ENCODE data around the gene DTL.

DTL gene

GRCh38 chr1:212039622-212040021 lies 4.1 kb downstream of the DTL start:
- no peak for DNase-seq

DNA sequence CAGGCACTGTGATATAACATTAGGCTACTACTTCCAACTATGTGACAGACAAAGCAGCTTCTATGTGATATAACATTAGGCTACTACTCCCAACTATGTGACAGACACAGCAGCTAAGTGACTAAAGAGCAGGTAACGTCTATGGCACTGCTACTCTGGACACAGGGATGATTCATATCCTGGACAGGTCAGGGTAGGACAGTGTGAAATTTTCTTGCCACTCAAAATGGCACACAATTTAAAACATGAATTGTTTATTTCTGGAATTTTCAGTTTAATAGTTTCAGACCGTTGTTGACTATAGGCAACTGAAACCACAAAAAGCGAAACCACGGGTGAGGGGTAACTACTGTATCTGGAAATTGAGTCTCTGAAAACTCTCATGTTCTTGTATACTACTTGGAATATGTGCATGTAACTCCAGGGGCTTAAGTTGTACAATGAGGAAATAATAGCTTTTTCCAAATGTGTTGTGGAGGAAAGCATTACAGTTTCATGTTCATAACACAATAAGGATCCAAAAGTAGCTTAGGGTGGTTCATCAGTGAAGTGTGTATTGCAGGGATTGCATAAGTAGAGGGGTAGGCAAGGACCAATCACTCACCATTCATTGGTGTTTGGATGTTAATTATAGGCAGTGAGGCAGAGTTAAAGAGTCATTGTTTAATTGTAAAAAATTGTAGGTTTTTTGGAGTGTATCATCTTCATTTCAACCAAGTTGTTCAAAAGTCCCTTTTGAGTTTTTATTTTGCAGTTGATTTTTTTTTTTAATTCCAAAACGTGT lies 5.3 kb downstream of the DTL start:
- no peak for DNase-seq

DNA sequence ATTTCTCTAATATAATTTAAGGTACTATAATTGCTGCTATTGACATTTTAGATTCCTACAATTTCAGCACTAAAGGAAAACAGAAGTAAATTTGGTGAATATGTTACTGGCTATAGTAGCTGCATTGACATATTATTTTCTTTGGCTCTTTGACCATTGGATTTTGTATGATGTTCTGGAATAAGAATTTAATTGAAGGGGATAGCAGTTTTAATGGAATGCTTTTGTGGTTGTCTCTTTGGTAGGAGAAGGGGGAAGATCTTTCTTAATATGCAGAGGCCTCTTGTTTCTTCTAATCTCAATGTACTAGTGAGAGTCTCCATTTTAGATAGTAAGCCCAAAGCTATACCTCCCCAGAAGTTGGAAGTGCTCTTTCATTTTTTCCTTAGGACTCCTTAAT lies 6.9 kb downstream of the DTL start:
- DNase-seq = no peak

DNA sequence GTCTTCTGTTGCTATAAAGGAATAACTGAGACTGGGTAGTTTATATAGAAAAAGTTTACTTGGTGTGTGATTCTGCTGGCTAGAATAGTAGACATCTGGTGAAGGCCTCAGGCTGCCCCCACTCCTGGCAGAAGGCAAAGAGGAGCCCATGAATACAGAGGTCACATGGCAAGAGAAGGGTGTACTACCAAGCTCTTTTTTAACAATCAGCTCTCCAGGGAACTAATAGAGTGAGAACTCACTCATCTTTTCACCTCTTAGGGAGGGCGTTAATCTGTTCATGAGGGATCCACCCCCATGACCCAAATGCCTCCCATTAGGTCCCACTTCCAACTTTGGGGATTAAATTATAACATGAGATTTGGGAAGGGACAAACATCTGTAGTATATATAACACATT lies 9.3 kb downstream of the DTL start:
- no peak for DNase-seq

DNA sequence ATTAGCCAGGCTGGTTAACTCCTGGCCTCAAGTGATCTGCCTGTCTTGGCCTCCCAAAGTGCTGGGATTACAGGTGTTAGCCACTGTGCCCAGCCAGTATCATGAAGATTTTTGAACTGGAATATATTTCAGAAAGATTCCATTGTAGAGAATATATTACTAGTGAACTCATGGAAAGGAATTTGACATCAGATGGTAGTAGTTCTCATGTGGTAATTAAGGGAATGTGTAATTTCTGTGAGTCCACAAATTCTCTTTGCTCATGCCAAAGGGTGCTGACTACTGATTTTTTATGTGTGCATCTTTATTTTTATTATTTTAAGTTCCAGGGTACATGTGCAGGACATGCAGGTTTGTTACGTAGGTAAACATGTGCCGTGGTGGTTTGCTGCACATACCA lies 10.4 kb downstream of the DTL start:
- DNase-seq = no peak

GRCh38 chr1:212053993-212054392 lies 18.4 kb downstream of the DTL start:
- no peak for DNase-seq

DNA sequence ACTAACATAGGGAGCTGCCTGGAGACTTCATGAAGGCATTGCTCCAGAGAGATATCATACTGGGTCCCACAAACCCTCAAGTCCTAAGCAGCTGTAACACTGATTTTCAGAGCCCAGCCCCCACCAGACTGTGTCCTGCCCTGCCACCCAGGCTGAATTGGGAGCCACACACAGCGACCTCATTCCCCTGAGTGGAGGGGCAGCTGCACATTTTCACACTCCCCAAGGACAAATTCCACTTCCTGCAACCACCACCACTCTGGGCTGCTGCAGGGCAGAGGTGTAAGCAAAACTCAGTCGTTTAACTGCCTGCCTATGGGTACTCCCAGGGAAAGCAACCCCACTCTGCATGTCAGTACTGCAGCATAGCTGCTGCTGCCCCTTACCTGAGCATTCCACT lies 19.8 kb downstream of the DTL start:
- DNase-seq = no peak

DNA sequence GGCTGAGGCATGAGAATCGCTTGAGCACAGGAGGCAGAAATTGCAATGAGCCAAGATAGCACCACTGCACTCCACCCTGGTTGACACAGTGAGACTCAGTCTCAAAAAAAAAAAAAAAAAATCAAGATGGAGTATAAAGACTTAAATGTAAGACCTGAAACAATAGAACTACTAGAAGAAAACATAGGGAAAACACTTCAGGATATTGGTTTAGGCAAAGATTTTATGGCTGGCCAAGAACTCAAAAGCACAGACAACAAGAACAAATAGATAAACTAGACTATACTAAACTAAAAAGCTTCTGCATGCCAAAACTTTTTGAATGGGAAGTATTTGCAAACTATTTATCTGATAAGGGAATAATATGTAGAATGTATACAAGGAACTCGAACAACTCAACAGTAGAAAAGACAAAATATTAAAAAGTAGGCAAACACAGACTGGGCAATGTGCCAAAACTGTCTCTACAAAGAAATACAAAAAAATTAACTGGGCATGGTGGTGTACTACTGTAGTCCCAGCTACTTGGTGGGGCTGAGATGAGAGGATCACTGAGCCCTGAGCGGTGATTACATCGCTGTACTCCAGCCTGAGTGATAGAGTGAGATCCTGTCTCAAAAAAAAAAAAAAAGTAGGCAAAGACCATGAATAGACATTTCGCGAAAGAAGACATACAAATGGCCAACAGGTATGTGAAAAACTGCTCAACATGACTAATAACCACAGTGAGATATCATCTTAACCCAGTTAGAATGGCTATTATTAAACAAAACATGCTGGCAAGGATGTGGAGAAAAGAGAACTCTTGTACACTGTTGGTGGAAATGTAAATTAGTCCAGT lies 25.3 kb downstream of the DTL start:
- no peak for DNase-seq

DNA sequence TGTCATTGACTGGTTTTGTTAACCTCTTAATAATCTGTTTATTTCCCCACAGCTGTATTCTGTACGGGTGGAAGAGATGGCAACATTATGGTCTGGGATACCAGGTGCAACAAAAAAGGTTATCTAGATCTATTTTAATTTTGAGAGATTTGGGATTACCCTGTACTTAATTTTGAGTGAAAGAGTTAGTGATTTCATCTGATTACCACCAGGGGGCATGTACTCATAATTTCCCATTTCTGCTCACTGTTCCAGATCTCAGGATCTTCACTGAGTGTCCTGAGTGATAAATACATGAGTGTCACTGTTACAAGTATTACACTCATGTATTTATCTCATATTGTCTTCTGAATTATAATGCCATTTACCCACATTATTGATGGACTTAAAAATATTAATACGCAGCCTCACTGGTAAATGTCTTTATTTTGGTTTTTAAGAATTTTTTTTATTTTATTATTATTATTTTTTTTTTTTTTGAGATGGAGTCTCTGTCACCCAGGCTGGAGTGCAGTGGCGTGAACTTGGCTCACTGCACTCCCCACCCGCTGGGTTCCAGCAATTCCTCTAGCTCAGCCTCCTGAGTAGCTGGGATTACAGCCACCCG lies 27.4 kb downstream of the DTL start:
- peak; percentile 1 for DNase-seq

- no peak for DNase-seq
These were observed 32.2 kb downstream of the DTL start for GRCh38 chr1:212067787-212068186.

DNA sequence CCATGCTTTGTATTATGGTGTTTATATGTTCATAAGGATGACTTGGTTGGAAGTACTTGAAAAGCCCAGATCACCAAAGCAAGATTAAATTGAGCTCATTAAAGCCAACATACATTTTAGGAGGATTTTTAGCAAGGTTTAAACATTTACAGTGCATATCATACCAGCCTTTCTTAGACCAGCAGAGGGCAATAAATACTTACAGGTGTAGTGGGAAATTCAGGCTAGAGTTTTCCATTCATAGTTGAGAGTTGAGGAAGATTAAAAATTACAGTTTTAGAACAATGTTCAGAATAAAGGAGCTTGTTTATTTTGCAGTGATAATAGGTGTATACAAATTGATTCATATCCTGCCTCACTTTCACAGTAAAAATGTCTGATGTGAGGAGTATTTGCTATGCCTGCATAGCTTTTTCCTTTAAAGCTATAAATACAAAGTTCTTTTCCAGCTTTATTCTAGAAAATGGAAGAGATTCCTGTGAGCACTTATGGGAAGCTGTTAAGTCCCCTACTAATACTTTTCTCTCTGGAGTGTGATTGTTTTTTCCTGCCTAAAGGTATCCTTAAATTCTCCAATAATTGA lies 35.3 kb downstream of the DTL start:
- no peak for DNase-seq

- no peak for DNase-seq
These were observed 36.5 kb downstream of the DTL start for GRCh38 chr1:212072047-212072446.

- DNase-seq = no peak
These were observed 37.9 kb downstream of the DTL start for GRCh38 chr1:212073490-212073889.

- DNase-seq = no peak
These were observed 38.8 kb downstream of the DTL start for GRCh38 chr1:212074313-212074712.

- DNase-seq = no peak
These were observed 39.3 kb downstream of the DTL start for GRCh38 chr1:212074856-212075255.

- no peak for DNase-seq
These were observed 41.5 kb downstream of the DTL start for GRCh38 chr1:212077028-212077427.

GRCh38 chr1:212078826-212079225 lies 43.3 kb downstream of the DTL start:
- DNase-seq = no peak

GRCh38 chr1:212082765-212083406 lies 47.3 kb downstream of the DTL start:
- DNase-seq = no peak

DNA sequence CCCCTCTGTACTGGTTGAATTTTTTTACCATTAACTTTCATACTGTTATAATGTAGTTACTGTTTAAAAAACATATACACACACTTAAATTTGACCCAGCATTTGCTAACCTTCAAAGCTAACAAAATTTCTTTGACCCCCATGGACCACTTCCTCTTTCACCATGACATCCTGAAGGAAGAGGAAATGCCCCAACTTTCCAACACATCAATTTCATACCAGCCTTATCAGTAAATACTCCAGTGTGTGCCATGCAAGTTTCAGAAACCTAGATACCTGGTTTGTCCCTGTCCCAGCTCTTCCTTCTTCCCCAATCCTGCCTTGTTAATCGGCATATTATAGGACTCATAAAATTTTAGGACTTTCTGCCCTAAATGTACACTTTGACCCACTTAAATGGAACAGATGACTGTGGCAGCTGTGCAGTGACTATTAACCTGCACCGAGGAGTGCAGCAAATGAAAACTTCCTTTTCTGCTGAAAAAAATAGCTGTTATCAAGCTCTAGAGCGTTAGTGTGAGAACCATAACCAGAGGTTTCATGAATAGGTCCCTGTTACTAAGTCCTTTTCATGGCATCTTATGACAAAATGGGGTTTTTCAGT lies 54.1 kb downstream of the DTL start:
- DNase-seq = no peak

GRCh38 chr1:212091438-212092121 lies 56.0 kb downstream of the DTL start:
- DNase-seq = no peak

DNA sequence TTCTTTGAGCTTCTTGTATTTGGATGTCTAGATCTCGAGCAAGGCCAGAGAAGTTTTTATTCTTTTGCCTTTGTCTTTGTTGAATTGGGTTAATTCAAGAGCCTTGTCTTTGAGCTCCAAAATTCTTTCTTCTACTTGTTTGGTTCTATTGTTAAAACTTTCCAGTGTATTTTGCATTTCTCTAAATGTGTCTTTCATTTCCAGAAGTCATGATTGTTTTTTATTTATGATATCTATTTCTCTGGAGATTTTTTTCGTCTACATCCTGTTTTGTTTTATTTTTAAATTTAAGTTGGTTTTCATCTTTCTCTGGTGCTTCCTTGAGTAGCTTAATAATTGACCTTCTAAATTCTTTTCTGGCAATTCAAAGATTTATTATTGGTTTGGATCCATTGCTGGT lies 61.8 kb downstream of the DTL start:
- DNase-seq = no peak

DNA sequence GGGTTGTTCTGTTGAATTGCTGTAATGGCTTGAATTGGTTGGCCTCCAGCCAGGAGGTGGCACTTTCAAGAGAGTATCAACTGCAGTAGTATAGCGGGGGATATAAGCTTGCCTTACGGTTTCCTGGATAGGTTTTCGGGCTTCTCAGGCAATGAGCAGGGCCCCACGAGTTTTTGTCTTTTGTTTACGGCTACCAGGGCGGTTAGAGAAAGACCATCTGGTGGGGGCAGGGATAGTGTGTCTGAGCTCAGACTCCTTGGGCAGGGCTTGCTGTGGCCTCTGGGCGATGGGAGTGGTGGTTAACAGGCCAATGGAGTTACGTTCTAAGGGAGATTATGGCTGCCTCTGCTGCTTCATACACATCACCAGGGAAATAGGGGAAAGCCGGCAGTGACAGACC lies 62.8 kb downstream of the DTL start:
- DNase-seq = no peak

Data from NCI-H1694 treated with DMSO at 0.1 percent for 48 hours (cell line).